GM12878 (cell line): ENCODE results near the gene MSI2. TPM values are rescaled to one million over a fixed set of nuclear protein-coding genes. Genes with fewer than 3 reads are reported as not detected.

Source experiments
- RB1 ChIP-seq: fragments of 450-650 bp; formaldehyde crosslinking; IDR thresholded peaks from 2 replicates; pipeline ENCODE4 v1.6.1; 2017; ENCODE audit warnings: mild to moderate bottlenecking, borderline replicate concordance
- polyA plus RNA-seq, 11 experiments: library from polyadenylated mRNA; depleted of rRNA in 4 of 11; unstranded in 6 of 11; stranded (reverse) in 5 of 11; fragments of >200 nt; fragmentation: Nextera tagmentation in 4 of 11; fragmentation: Illumina TruSeq in 1 of 11; extraction: Ambion mirVana in 4 of 11; extraction: Trizol in 1 of 11; gene quantifications; 1 replicate in 1 of 11; 2 replicates in 10 of 11; pipeline versions ENCODE4 v1.2.1 to v1.2.3, GENCODE V29; 2011 to 2016; ENCODE audit warnings: inconsistent platforms in 2 of 11, missing spikeins in 2 of 11, low read depth in 1 of 11
- total RNA-seq, 4 experiments: library from RNA; depleted of rRNA in 3 of 4; stranded (reverse); fragments of >200 nt in 3 of 4; fragmentation: Illumina TruSeq in 1 of 4; extraction: Trizol in 1 of 4; gene quantifications; 2 replicates each; pipeline versions ENCODE4 v1.2.1 to v1.2.3, GENCODE V29; 2013 to 2021
- TF ChIP-seq, protein P1 (sequence below): fragments of 450-650 bp; IDR thresholded peaks from 2 replicates; pipeline ENCODE4 v1.6.1; 2018; ENCODE audit warnings: mild to moderate bottlenecking, low read depth, moderate library complexity; ENCODE audit not compliant: partially characterized antibody
- TF ChIP-seq, protein P2 (sequence below): fragments of 450-650 bp; formaldehyde crosslinking; IDR thresholded peaks from 2 replicates; pipeline ENCODE4 v1.5.0; 2022; ENCODE audit warnings: mild to moderate bottlenecking, missing genetic modification characterization

MSI2 gene
- total and polyA plus RNA-seq, 10 of the 15 experiments (the other 5 are each of a cell fraction or from before 2014, with no cell fraction given), result 6.1 to 76.1 (median 42.0) TPM

DNA sequence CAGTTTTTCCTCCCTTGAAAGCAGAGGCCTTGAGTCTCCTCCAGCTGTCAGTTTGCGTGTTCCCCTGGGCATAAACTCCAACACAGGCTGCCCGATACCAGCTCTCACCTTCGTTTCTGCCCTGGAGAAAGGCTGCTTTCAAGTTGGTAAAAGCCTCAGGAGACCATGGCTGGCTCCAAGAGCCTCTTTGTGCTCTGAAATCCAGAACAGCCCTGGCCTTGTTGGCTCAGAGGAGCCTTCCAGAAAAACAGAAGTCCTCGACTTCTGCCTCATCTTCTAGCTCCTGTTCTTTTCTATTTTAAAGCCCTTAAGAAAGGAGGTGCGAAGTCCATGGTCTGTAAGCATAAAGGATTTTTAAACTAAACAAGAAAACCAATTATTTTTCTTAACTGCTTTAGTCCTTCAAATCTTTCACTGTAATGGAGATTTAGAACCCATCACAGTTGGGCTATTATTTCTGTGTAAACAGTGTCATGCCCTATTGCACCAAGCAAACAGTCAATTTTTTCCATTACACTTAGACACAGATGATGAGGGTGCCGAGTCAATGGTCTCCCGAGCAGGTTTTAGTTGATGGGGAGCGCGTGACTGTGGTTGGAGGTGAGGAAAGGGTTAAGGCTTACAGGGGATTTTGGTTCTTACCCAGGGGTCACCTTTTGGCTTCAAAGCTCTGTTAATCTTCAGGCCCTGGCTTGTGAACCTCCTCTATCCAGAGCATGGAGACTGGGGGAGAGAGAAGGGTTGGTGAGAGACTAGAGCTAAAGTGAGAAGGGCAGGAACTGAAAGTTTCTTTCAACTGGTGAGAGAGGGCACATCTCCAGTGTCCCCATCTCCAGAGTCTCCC lies 212.8 kb downstream of the MSI2 start (continued):
- TF ChIP-seq, protein P1, sequence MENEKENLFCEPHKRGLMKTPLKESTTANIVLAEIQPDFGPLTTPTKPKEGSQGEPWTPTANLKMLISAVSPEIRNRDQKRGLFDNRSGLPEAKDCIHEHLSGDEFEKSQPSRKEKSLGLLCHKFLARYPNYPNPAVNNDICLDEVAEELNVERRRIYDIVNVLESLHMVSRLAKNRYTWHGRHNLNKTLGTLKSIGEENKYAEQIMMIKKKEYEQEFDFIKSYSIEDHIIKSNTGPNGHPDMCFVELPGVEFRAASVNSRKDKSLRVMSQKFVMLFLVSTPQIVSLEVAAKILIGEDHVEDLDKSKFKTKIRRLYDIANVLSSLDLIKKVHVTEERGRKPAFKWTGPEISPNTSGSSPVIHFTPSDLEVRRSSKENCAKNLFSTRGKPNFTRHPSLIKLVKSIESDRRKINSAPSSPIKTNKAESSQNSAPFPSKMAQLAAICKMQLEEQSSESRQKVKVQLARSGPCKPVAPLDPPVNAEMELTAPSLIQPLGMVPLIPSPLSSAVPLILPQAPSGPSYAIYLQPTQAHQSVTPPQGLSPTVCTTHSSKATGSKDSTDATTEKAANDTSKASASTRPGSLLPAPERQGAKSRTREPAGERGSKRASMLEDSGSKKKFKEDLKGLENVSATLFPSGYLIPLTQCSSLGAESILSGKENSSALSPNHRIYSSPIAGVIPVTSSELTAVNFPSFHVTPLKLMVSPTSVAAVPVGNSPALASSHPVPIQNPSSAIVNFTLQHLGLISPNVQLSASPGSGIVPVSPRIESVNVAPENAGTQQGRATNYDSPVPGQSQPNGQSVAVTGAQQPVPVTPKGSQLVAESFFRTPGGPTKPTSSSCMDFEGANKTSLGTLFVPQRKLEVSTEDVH, result no peak
- TF ChIP-seq, protein P2, sequence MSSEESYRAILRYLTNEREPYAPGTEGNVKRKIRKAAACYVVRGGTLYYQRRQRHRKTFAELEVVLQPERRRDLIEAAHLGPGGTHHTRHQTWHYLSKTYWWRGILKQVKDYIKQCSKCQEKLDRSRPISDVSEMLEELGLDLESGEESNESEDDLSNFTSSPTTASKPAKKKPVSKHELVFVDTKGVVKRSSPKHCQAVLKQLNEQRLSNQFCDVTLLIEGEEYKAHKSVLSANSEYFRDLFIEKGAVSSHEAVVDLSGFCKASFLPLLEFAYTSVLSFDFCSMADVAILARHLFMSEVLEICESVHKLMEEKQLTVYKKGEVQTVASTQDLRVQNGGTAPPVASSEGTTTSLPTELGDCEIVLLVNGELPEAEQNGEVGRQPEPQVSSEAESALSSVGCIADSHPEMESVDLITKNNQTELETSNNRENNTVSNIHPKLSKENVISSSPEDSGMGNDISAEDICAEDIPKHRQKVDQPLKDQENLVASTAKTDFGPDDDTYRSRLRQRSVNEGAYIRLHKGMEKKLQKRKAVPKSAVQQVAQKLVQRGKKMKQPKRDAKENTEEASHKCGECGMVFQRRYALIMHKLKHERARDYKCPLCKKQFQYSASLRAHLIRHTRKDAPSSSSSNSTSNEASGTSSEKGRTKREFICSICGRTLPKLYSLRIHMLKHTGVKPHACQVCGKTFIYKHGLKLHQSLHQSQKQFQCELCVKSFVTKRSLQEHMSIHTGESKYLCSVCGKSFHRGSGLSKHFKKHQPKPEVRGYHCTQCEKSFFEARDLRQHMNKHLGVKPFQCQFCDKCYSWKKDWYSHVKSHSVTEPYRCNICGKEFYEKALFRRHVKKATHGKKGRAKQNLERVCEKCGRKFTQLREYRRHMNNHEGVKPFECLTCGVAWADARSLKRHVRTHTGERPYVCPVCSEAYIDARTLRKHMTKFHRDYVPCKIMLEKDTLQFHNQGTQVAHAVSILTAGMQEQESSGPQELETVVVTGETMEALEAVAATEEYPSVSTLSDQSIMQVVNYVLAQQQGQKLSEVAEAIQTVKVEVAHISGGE, result no peak
- TF ChIP-seq RB1, result no peak
